ENCODE measurements around the gene SOX5. TPM values are rescaled to one million over a fixed set of nuclear protein-coding genes. Genes with fewer than 3 reads are reported as not detected.
"Not testable (repeated sequence)": the region's sequence is repeated elsewhere in the genome, so short reads cannot be mapped to it uniquely, and the experiment has no call there.

Gene SOX5
- total RNA-seq, 1 donor from 2014 or later: 0.17 TPM

DNA sequence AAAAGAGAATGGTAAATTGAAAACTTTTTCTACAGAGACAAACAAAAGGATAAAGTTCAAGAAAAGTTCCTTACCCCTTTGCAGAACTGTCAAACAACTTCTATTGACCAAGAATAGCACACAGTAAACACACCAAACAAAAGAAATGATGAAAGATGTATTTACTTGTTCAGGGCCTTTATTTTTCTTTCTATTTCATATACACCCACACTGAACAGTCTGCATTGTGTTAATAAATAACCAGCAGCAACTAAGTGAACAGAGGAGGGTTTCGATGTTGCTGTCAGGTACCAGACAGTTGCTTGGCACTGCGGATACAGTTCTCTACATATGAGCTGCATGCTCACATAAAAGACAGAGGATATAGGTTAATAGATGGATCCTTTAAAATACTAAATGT is 122.1 kb downstream of the SOX5 start:
- no peak overlapping the region for H3K4me3 ChIP-seq (ENCODE audit: low read depth, low read length)
- DNase-seq (ENCODE audit: low read depth): peak; percentile 3
- TF ChIP-seq, protein P1, sequence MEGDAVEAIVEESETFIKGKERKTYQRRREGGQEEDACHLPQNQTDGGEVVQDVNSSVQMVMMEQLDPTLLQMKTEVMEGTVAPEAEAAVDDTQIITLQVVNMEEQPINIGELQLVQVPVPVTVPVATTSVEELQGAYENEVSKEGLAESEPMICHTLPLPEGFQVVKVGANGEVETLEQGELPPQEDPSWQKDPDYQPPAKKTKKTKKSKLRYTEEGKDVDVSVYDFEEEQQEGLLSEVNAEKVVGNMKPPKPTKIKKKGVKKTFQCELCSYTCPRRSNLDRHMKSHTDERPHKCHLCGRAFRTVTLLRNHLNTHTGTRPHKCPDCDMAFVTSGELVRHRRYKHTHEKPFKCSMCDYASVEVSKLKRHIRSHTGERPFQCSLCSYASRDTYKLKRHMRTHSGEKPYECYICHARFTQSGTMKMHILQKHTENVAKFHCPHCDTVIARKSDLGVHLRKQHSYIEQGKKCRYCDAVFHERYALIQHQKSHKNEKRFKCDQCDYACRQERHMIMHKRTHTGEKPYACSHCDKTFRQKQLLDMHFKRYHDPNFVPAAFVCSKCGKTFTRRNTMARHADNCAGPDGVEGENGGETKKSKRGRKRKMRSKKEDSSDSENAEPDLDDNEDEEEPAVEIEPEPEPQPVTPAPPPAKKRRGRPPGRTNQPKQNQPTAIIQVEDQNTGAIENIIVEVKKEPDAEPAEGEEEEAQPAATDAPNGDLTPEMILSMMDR (conservative IDR thresholded peaks at IDR 0.05; ENCODE audit: low read depth, low read length): no peak

DNA sequence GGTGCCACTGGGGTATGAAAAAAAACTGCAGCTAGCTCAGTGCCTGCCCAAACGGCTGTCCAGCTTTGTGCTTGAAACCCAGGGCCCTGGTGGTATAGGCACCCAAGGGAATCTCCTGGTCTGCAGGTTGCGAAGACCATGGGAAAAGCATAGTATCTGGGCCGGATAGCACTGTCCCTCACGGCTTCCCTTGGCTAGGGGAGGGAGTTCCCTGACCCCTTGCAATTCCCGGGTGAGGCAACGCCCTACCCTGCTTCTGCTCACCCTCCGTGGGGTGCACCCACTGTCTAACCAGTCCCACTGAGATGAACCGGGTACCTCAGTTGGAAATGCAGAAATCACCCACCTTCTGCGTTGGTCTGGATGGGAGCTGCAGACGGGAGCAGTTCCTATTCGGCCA is 124.3 kb downstream of the SOX5 start:
- not testable (repeated sequence) for DNase-seq (ENCODE audit: low read depth); H3K4me3 ChIP-seq (ENCODE audit: low read depth, low read length)

DNA sequence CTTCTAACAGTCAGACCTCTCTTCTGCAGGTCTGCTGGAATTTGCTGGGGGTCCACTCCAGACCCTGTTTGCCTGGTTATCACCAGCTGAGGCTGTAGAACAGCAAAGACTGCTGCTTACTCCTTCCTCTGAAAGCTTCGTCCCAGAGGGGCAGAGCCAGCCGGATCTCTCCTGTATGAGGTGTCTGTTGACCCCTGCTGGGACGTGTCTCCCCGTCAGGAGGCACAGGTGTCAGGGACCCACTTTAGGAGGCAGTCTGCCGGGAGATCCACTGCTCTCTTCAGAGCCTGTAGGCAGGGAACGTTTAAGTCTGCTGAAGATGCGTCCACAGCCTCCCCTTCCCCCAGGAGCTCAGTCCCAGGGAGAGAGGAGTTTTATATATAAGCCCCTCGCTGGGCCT is 125.1 kb downstream of the SOX5 start:
- no peak overlapping the region for H3K4me3 ChIP-seq (ENCODE audit: low read depth, low read length)
- DNase-seq (ENCODE audit: low read depth): no peak
- TF ChIP-seq, protein P1 (conservative IDR thresholded peaks at IDR 0.05; ENCODE audit: low read depth, low read length): no peak

DNA sequence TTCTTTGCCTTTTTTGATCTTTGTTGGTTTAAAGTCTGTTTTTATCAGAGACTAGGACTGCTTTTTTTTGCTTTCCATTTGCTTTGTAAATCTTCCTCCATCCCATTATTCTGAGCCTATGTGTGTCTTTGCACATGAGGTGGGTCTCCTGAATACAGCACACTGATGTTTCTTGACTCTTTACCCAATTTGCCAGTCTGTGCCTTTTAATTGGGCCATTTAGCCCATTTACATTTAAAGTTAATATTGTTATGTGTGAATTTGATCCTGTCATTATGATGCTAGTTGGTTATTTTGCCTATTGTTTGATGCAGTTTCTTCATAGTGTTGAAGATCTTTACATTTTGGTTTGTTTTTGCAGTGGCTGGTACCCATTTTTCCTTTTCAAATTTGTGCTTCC is 126.6 kb downstream of the SOX5 start:
- not testable (repeated sequence) for DNase-seq (ENCODE audit: low read depth); H3K4me3 ChIP-seq (ENCODE audit: low read depth, low read length)

DNA sequence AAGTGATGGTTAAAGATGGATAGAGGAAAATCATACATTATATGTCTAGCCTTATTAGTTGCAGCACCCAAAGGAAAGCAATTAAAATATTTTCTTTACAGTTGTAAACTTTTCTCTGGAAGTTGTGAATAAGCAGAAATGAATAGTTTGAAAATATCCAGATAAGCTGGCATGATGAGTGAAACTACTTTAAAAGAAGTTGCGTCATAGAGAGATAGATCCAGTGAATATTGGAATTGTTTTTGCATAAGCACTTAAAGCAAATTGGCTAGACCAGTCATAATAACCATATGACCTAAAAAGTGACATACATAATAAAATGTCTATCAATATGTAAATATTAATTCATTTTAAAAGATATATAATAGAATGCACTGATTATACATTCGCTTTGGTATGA is 132.1 kb downstream of the SOX5 start:
- DNase-seq (ENCODE audit: low read depth): no peak
- TF ChIP-seq, protein P1 (conservative IDR thresholded peaks at IDR 0.05; ENCODE audit: low read depth, low read length): no peak
- no peak overlapping the region for H3K4me3 ChIP-seq (ENCODE audit: low read depth, low read length)

DNA sequence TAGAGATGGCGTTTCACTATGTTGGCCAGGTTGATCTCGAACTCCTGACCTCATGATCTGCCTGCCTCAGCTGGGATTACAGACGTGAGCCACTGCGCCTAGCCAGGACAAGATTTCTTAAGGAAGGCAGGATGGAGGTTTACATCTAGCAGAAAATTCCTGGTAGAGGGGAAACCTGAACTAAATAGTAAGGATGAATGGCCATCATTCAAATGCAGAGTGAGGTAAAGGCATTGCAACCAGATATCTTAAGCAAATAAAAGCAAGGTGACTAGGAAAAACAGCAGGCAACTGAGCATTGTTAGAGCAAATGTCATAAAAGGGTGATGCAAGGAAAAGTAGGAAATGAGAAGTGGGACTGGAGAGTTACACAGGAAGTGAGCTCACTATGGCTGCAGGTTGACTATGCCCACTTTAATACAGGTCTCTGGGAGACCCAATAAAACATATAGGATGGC is 133.0 kb downstream of the SOX5 start:
- TF ChIP-seq, protein P1 (conservative IDR thresholded peaks at IDR 0.05; ENCODE audit: low read depth, low read length): no peak

DNA sequence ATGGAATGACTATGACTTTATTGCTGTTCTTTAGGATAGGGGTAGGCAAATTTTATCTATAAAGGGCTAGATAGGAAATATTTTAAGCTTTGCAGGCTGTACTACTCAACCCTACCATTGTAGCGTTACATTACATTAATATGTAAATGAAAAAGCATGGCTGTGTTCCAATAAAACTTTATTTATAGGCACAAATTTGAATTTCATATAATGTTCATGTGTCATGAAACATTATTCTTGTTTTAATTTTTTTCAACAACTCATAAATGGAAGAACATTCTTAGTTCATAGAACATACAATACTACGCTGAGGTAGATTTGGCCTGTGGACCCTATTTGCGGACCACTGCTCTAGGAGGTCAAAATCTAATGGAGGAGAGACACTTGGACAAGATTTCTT is 133.7 kb downstream of the SOX5 start:
- no peak overlapping the region for H3K4me3 ChIP-seq (ENCODE audit: low read depth, low read length)
- DNase-seq (ENCODE audit: low read depth): no peak
- TF ChIP-seq, protein P1 (conservative IDR thresholded peaks at IDR 0.05; ENCODE audit: low read depth, low read length): no peak

More for the DNA sequence above, 133.0 kb downstream of the SOX5 start:
- no peak for DNase-seq (ENCODE audit: low read depth)
- no peak overlapping the region for H3K4me3 ChIP-seq (ENCODE audit: low read depth, low read length)

DNA sequence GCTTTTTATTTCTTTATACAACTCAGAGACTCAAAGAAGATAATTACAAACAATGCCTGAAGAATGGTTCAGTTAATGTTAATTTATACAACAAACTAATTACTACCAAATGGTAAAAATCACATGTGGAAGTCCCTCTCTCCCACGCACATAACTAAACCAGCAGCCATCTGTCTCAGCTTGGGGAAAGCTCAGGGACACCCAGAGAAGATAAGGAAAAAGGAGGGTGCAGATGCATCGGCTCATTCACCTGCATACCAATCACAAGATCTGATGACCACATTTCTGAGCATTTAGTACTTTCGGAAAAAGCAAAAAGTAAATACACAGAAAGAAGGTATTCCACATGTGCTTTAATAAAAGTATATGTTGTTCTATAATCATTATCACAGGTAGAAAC is 136.3 kb downstream of the SOX5 start:
- TF ChIP-seq, protein P1 (conservative IDR thresholded peaks at IDR 0.05; ENCODE audit: low read depth, low read length): no peak
- no peak overlapping the region for H3K4me3 ChIP-seq (ENCODE audit: low read depth, low read length)
- no peak for DNase-seq (ENCODE audit: low read depth)
